Ovary (tissue), 9 donors: Measurements from ENCODE around the gene F12. TPM values are rescaled to one million over a fixed set of nuclear protein-coding genes. Genes with fewer than 3 reads are reported as not detected.

Source experiments
- DNase-seq, 5 donors: peaks; one replicate each; pipeline ENCODE4 v3.0.0-alpha.2; 2019 to 2020
- H3K27ac ChIP-seq, 2 donors: fragments of 200-600 bp; one replicate each; pipeline versions ENCODE4 v1.5.1 to v1.8.0; 2019 to 2022
- H3K27me3 ChIP-seq: fragments of 200-600 bp; one replicate; pipeline ENCODE4 v1.8.0; 2022
- H3K36me3 ChIP-seq: fragments of 200-600 bp; sonication (generic); one replicate; pipeline ENCODE4 v1.5.1; 2019
- H3K4me1 ChIP-seq: one replicate; pipeline ENCODE4 v1.8.1; 2013; ENCODE audit warnings: mild to moderate bottlenecking, moderate library complexity; ENCODE audit not compliant: insufficient read depth
- H3K4me3 ChIP-seq: fragments of 200-600 bp; sonication (generic); one replicate; pipeline ENCODE4 v1.5.1; 2017
- H3K9me3 ChIP-seq, 2 donors: fragments of 200-600 bp in 1 of 2; sonication (generic) in 1 of 2; one replicate each; pipeline versions ENCODE4 v1.5.1 to v1.8.1; 2013 to 2019; ENCODE audit warnings: mild to moderate bottlenecking in 1 of 2, moderate library complexity in 1 of 2
- CTCF ChIP-seq, 3 donors: fragments of 450-650 bp in 2 of 3; fragments of 200-600 bp in 1 of 3; IDR thresholded peaks; one replicate each; pipeline versions ENCODE4 v1.5.1 to v1.8.0; 2016 to 2022; ENCODE audit warnings: antibody characterized with exemption in 3 of 3, mild to moderate bottlenecking in 1 of 3
- EP300 ChIP-seq: sonication (generic); formaldehyde crosslinking; IDR thresholded peaks from one replicate; pipeline ENCODE4 v1.6.1; 2017; ENCODE audit warnings: antibody characterized with exemption
- POLR2A ChIP-seq: fragments of 450-650 bp; IDR thresholded peaks from one replicate; pipeline ENCODE4 v1.6.1; 2017; ENCODE audit warnings: antibody characterized with exemption, mild to moderate bottlenecking, moderate library complexity
- WGBS, 3 donors: extraction: QIAGEN DNeasy Blood & Tissue Kit in 1 of 3; methylation state at CpG; one replicate each; pipeline versions ENCODE4 v1.1.5 to v1.1.7; 2013 to 2017; 5-methylcytosine and 5-hydroxymethylcytosine counted together
- intact Hi-C, 4 donors: fragments of 100-400 bp; cut with DNase I; formaldehyde crosslinking; loops; one replicate each; pipeline versions ENCODE4 v1.11.0 to v1.15.1; 2022 to 2023
- polyA plus RNA-seq, 2 donors: library from polyadenylated mRNA; stranded (reverse); fragments of 200-250 nt in 1 of 2; fragments of 350-450 nt in 1 of 2; fragmentation: Illumina TruSeq in 1 of 2; extraction: RNeasy Lipid Tissue Mini Kit (QIAGEN cat#74804) in 1 of 2; gene quantifications; one replicate each; pipeline ENCODE4 v1.2.3, GENCODE V29; 2013 to 2014
- total RNA-seq, 7 donors: library from RNA; depleted of rRNA in 2 of 7; stranded (reverse); fragments of >200 nt in 2 of 7; fragmentation: NEBNext Ultra II Directional in 3 of 7; extraction: Animal tissue kit (Norgen Biotek cat#: 25700) in 3 of 7; gene quantifications; one replicate each; pipeline versions ENCODE4 v1.1.0 to v1.2.4, GENCODE V29; 2016 to 2023
- donor health status: DM: no; HTN: no; CAD: no; lungs with moderate emphysema.
- donor health status: DM: no; HTN: no; CAD: no.
- donor health status: Bipolar disorder and iron deficiency.
- donor health status: DM: yes; HTN: yes; CAD: no.
- donor health status: DM: no; HTN: no; CAD: no.
- donor health status: DM: yes; HTN: yes; CAD: no.

F12 gene
- total and polyA plus RNA-seq, 9 donors = 0.28 to 1.7 TPM; not detected in 7

- Histone ChIP-seq H3K27me3 (no peaks in the 10 kb centered on the region), H3K36me3 (no peaks in the 10 kb centered on the region), H3K27ac (no peak overlapping the region), H3K9me3 (no peaks in the 10 kb centered on the region), H3K4me1 (peaks cover 11% of the 10 kb centered on the region), H3K4me3 (no peak overlapping the region)
- intact Hi-C loops = no loop called here
- no peak for TF ChIP-seq CTCF (IDR thresholded peaks at IDR 0.05)
- no peak for TF ChIP-seq EP300
- TF ChIP-seq POLR2A = no peak
- WGBS, 3 donors = 89 to 91% (median 90%) methylated on average over 24 to 26 of the region's 26 CpGs
- no peak for DNase-seq
Measured at GRCh38 chr5:177430140-177430951, 21.0 kb upstream of the F12 start.

GRCh38 chr5:177429248-177430040, 20.1 kb upstream of the F12 start:
- Histone ChIP-seq H3K4me1 (peaks cover 11% of the 10 kb centered on the region), H3K27me3 (no peaks in the 10 kb centered on the region), H3K36me3 (no peaks in the 10 kb centered on the region), H3K9me3 (no peaks in the 10 kb centered on the region), H3K4me3 (no peak overlapping the region), H3K27ac (no peak overlapping the region)
- intact Hi-C loops = no loop called here
- 88 to 97% (median 93%) methylated on average over 6 of the region's 6 CpGs for WGBS, 3 donors
- TF ChIP-seq EP300 = no peak
- no peak for TF ChIP-seq CTCF (IDR thresholded peaks at IDR 0.05)
- no peak for TF ChIP-seq POLR2A
- DNase-seq = no peak

- TF ChIP-seq CTCF (IDR thresholded peaks at IDR 0.05) = no peak
- no peak for TF ChIP-seq EP300
- TF ChIP-seq POLR2A = no peak
- Histone ChIP-seq H3K9me3 (no peaks in the 10 kb centered on the region), H3K4me1 (peaks cover 11% of the 10 kb centered on the region), H3K36me3 (no peaks in the 10 kb centered on the region), H3K4me3 (no peak overlapping the region), H3K27ac (no peak overlapping the region), H3K27me3 (no peaks in the 10 kb centered on the region)
- DNase-seq = no peak
- 86 to 89% (median 89%) methylated on average over 9 to 10 of the region's 10 CpGs for WGBS, 3 donors
- intact Hi-C loops = no loop called here
Measured at GRCh38 chr5:177428574-177429217, 19.3 kb upstream of the F12 start.

GRCh38 chr5:177427919-177428573, 18.7 kb upstream of the F12 start:
- no peaks in the 10 kb centered on the region for H3K27me3 ChIP-seq
- H3K4me1 ChIP-seq = peaks cover 11% of the 10 kb centered on the region
- intact Hi-C loops = no loop called here
- DNase-seq = peak in 1 of 5 donors; percentile 26
- 73 to 88% (median 83%) methylated on average over 11 of the region's 11 CpGs for WGBS, 3 donors
- H3K36me3 ChIP-seq = no peaks in the 10 kb centered on the region
- H3K4me3 ChIP-seq = no peak overlapping the region
- no peak for TF ChIP-seq POLR2A
- no peak for TF ChIP-seq CTCF (IDR thresholded peaks at IDR 0.05)
- no peak for TF ChIP-seq EP300
- H3K27ac ChIP-seq = peak overlapping the region in 1 of 2 donors; percentile 21
- no peaks in the 10 kb centered on the region for H3K9me3 ChIP-seq
